CD14-positive monocyte (primary cell): ENCODE measurements around the gene CDRT4. TPM values are rescaled to one million over a fixed set of nuclear protein-coding genes. Genes with fewer than 3 reads are reported as not detected.

Experiments
- DNase-seq, 3 donors: peaks; one replicate each; pipeline ENCODE4 v3.0.0-alpha.2; 2011 to 2022
- H2AFZ ChIP-seq: 2 replicates; pipeline ENCODE4 v1.6.0; 2012; ENCODE audit warnings: mild to moderate bottlenecking, low read depth, low read length, inconsistent platforms; ENCODE audit not compliant: insufficient read depth, poor library complexity, severe bottlenecking
- H3K27ac ChIP-seq, 2 donors: 1 replicate in 1 of 2; 2 replicates in 1 of 2; pipeline ENCODE4 v1.5.1; 2012 to 2013; ENCODE audit warnings: low read length in 2 of 2, control low read depth in 1 of 2, inconsistent platforms in 1 of 2, low read depth in 1 of 2, mild to moderate bottlenecking in 1 of 2
- H3K27me3 ChIP-seq, 2 donors: one replicate each; pipeline versions ENCODE4 v1.6.0 to v1.6.1; 2011 to 2013; ENCODE audit warnings: low read length in 2 of 2; ENCODE audit not compliant: control insufficient read depth in 2 of 2, insufficient read depth in 2 of 2
- H3K36me3 ChIP-seq, 2 donors: replicated peaks in 1 of 2; 1 replicate in 1 of 2; 2 replicates in 1 of 2; pipeline versions ENCODE4 v1.5.1 to v1.6.1; 2012 to 2013; ENCODE audit warnings: low read length in 2 of 2, control low read depth in 1 of 2, inconsistent platforms in 1 of 2, mild to moderate bottlenecking in 1 of 2; ENCODE audit not compliant: insufficient read depth in 2 of 2, control insufficient read depth in 1 of 2
- H3K4me1 ChIP-seq, 2 donors: 1 replicate in 1 of 2; 2 replicates in 1 of 2; pipeline versions ENCODE4 v1.5.1 to v1.6.1; 2012 to 2013; ENCODE audit warnings: low read length in 2 of 2, control low read depth in 1 of 2, inconsistent platforms in 1 of 2, mild to moderate bottlenecking in 1 of 2, moderate library complexity in 1 of 2; ENCODE audit not compliant: insufficient read depth in 2 of 2, control insufficient read depth in 1 of 2
- H3K4me2 ChIP-seq: replicated peaks from 2 replicates; pipeline ENCODE3; 2012; ENCODE audit warnings: low read length, moderate library complexity, mild to moderate bottlenecking; ENCODE audit not compliant: poor library complexity, severe bottlenecking; ENCODE audit errors: extremely low read depth
- H3K4me3 ChIP-seq, 3 experiments: fragments of 200-600 bp in 1 of 3; sonication (generic) in 1 of 3; replicated peaks in 1 of 3; 1 replicate in 2 of 3; 2 replicates in 1 of 3; pipeline ENCODE4 v1.5.1; 2011 to 2013; ENCODE audit warnings: low read length in 3 of 3, mild to moderate bottlenecking in 3 of 3, control low read depth in 2 of 3, low read depth in 2 of 3, inconsistent platforms in 1 of 3, moderate library complexity in 1 of 3
- H3K79me2 ChIP-seq: 2 replicates; pipeline ENCODE4 v1.6.0; 2012; ENCODE audit warnings: mild to moderate bottlenecking, control low read depth, inconsistent platforms, low read length, moderate library complexity; ENCODE audit not compliant: insufficient read depth
- H3K9ac ChIP-seq: 2 replicates; pipeline ENCODE4 v1.6.0; 2017; ENCODE audit warnings: low read length, mild to moderate bottlenecking; ENCODE audit not compliant: insufficient read depth, poor library complexity, severe bottlenecking
- H3K9me3 ChIP-seq, 2 donors: replicated peaks in 1 of 2; 1 replicate in 1 of 2; 2 replicates in 1 of 2; pipeline versions ENCODE4 v1.5.1 to v1.6.1; 2012 to 2013; ENCODE audit warnings: low read length in 2 of 2, control low read depth in 1 of 2; ENCODE audit not compliant: control insufficient read depth in 1 of 2, insufficient read depth in 1 of 2
- H4K20me1 ChIP-seq: 2 replicates; pipeline ENCODE4 v1.6.0; 2012; ENCODE audit warnings: mild to moderate bottlenecking, low read length, control low read depth, moderate library complexity; ENCODE audit not compliant: insufficient read depth
- H3K27ac Mint-ChIP-seq, 7 donors: one replicate each; pipeline ENCODE4 v1.8.0; 2020; ENCODE audit warnings: mild to moderate bottlenecking in 7 of 7, mixed read lengths in 7 of 7, moderate library complexity in 6 of 7, inconsistent platforms in 2 of 7
- H3K27me3 Mint-ChIP-seq, 3 donors: one replicate each; pipeline ENCODE4 v1.8.0; 2021 to 2022; ENCODE audit warnings: low read depth in 3 of 3, mild to moderate bottlenecking in 3 of 3, mixed read lengths in 3 of 3, moderate library complexity in 3 of 3, inconsistent platforms in 1 of 3
- H3K36me3 Mint-ChIP-seq, 2 donors: one replicate each; pipeline ENCODE4 v1.8.0; 2020; ENCODE audit warnings: mixed read lengths in 2 of 2, inconsistent platforms in 1 of 2, mild to moderate bottlenecking in 1 of 2
- H3K4me1 Mint-ChIP-seq: one replicate; pipeline ENCODE4 v1.8.0; 2020; ENCODE audit warnings: mild to moderate bottlenecking, mixed read lengths
- H3K4me3 Mint-ChIP-seq, 2 donors: one replicate each; pipeline ENCODE4 v1.8.0; 2020; ENCODE audit warnings: mild to moderate bottlenecking in 2 of 2, mixed read lengths in 2 of 2, moderate library complexity in 1 of 2
- H3K9me3 Mint-ChIP-seq, 7 donors: one replicate each; pipeline ENCODE4 v1.8.0; 2020 to 2022; ENCODE audit warnings: mixed read lengths in 7 of 7, mild to moderate bottlenecking in 6 of 7, moderate library complexity in 6 of 7, inconsistent platforms in 2 of 7
- CTCF ChIP-seq: fragments of 200-600 bp; IDR thresholded peaks from one replicate; pipeline ENCODE4 v1.8.0; 2022; ENCODE audit warnings: antibody characterized with exemption, mild to moderate bottlenecking
- WGBS: methylation state at CpG from one replicate; pipeline ENCODE4 v1.1.5; 2013; ENCODE audit warnings: missing lambda C conversion rate; ENCODE audit not compliant: insufficient coverage; 5-methylcytosine and 5-hydroxymethylcytosine counted together
- intact Hi-C, 2 donors: fragments of 100-400 bp; cut with micrococcal nuclease; formaldehyde crosslinking; loops; one replicate each; pipeline versions ENCODE4 v1.15.0 to v1.15.1; 2023
- polyA plus RNA-seq, 3 donors: library from polyadenylated mRNA; depleted of rRNA in 1 of 3; unstranded in 2 of 3; stranded (reverse) in 1 of 3; fragments of 300-500 nt in 2 of 3; fragments of >200 nt in 1 of 3; fragmentation: Illumina TruSeq in 2 of 3; gene quantifications; 1 replicate in 2 of 3; 2 replicates in 1 of 3; pipeline ENCODE4 v1.2.3, GENCODE V29; 2012 to 2021

The CDRT4 gene
- polyA plus RNA-seq, 3 donors: 0.34 to 0.71 TPM; not detected in 1

GRCh38 chr17:15399443-15399842 is 68.0 kb downstream of the CDRT4 start:
- Histone ChIP-seq H3K79me2 (no peaks in the 10 kb centered on the region), H3K27ac (no peak overlapping the region), H3K4me3 (no peak overlapping the region), H4K20me1 (no peaks in the 10 kb centered on the region), H3K36me3 (no peaks in the 10 kb centered on the region), H3K4me2 (no peak overlapping the region), H3K9me3 (no peaks in the 10 kb centered on the region), H3K27me3 (no peaks in the 10 kb centered on the region), H2AFZ (no peak overlapping the region), H3K4me1 (no peaks in the 10 kb centered on the region), H3K9ac (no peak overlapping the region)
- Mint-ChIP-seq H3K27ac (peak overlapping the region in 1 of 7 donors; percentile 28), H3K4me1 (peaks cover 10% of the 10 kb centered on the region), H3K4me3 (no peak overlapping the region), H3K36me3 (no peaks in the 10 kb centered on the region), H3K9me3 (peaks cover 0 to 6% (median 0%) of the 10 kb centered on the region in 7 donors), H3K27me3 (peaks cover 1 to 3% (median 2%) of the 10 kb centered on the region in 3 donors)
- intact Hi-C loops: no loop called here
- DNase-seq: no peak
- no peak for TF ChIP-seq CTCF
- 100% methylated on average over 2 of the region's 6 CpGs for WGBS

- Histone ChIP-seq H3K4me1 (no peaks in the 10 kb centered on the region), H3K27ac (no peak overlapping the region), H3K4me2 (no peak overlapping the region), H3K9ac (no peak overlapping the region), H2AFZ (peak overlapping the region; percentile 11), H4K20me1 (no peaks in the 10 kb centered on the region), H3K9me3 (no peaks in the 10 kb centered on the region), H3K27me3 (no peaks in the 10 kb centered on the region), H3K36me3 (no peaks in the 10 kb centered on the region), H3K4me3 (no peak overlapping the region), H3K79me2 (no peaks in the 10 kb centered on the region)
- no peak for DNase-seq
- Mint-ChIP-seq H3K36me3 (no peaks in the 10 kb centered on the region), H3K9me3 (peaks cover 0 to 8% (median 0%) of the 10 kb centered on the region in 7 donors), H3K4me1 (peaks cover 10% of the 10 kb centered on the region), H3K27me3 (peaks cover 1 to 3% (median 2%) of the 10 kb centered on the region in 3 donors), H3K4me3 (no peak overlapping the region), H3K27ac (no peak overlapping the region)
- intact Hi-C loops: no loop called here
- 76% methylated on average over 4 of the region's 5 CpGs for WGBS
- TF ChIP-seq CTCF: no peak
Observed at GRCh38 chr17:15398736-15399331, 68.6 kb downstream of the CDRT4 start.
